ENCODE results near the gene CAP1. TPM values are rescaled to one million over a fixed set of nuclear protein-coding genes. Genes with fewer than 3 reads are reported as not detected.
"Not testable (repeated sequence)": the region's sequence is repeated elsewhere in the genome, so short reads cannot be mapped to it uniquely, and the experiment has no call there.

The CAP1 gene
- polyA plus RNA-seq, 1 donor, result 198 TPM

DNA sequence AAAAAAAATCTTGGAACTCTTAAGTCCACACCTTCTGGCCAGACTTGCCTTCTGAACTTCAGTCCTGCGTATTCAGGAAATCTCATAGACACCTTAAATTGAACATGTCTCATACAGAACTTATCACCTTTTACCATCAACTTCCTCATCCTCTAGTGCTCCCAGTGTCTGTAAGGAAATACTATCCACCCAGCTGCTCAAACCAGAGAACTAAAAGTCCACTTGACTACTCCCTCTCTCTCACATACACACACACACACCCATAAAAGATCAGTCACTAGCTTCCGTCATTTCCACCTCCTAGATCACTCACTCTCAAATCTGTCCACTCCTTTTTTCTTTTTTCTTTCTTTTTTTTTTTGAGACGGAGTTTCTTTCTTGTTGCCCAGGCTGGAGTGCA lies 10.9 kb upstream of the CAP1 start:
- DNase-seq, result peak; percentile 80 to 92
- peak overlapping the region; percentile 77 for H3K27ac ChIP-seq (ENCODE audit: low read length)
- no peaks in the 10 kb centered on the region for H3K27me3 ChIP-seq (ENCODE audit: control insufficient read depth, insufficient read depth, low read length)

DNA sequence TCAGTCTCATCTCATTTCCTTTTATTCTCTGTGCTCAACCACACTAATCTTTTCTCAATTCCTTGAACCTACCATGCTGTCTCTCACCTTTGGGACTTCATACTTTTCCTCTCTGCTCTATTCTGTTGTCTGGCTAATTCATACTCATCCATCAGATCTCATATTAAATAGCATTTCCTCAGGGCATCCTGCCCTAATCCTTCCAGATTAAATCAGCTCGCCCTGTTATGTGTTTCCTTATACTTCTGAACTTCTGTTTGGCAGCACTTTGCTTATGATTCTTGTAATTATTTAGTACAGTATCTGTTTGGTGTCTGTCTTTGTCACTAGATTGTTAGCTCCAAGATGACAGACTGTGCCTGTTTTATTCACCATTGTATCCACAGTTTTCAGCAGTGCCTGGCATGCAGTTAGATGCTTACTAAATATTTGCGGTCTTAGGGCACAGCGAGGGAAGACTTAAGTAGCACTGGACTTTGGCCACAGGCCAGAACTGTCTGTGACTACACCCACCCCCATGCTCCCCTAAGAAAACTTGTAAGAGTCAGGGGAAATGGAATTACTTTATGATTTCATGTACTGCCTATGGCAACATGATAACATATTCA lies 9.9 kb upstream of the CAP1 start:
- WGBS (ENCODE audit: insufficient coverage, low lambda C conversion rate), result 60% methylated on average over 1 of the region's 3 CpGs
- Histone ChIP-seq H3K4me3 (ENCODE audit: low read length) (no peak overlapping the region), H3K9me3 (ENCODE audit: control insufficient read depth, low read depth, low read length) (peaks cover 7% of the 10 kb centered on the region), H3K36me3 (ENCODE audit: control insufficient read depth, insufficient read depth, low read length) (no peaks in the 10 kb centered on the region), H3K4me1 (ENCODE audit: control insufficient read depth, insufficient read depth, low read length) (peaks cover 22% of the 10 kb centered on the region), H3K27ac (ENCODE audit: low read length) (peak overlapping the region; percentile 77), H3K27me3 (ENCODE audit: control insufficient read depth, insufficient read depth, low read length) (no peaks in the 10 kb centered on the region)
- DNase-seq, result peak; percentile 49 to 78

More for the DNA sequence above, 10.9 kb upstream of the CAP1 start:
- H3K36me3 ChIP-seq (ENCODE audit: control insufficient read depth, insufficient read depth, low read length), result no peaks in the 10 kb centered on the region
- no peak overlapping the region for H3K4me3 ChIP-seq (ENCODE audit: low read length)
- peaks cover 22% of the 10 kb centered on the region for H3K4me1 ChIP-seq (ENCODE audit: control insufficient read depth, insufficient read depth, low read length)
- H3K9me3 ChIP-seq (ENCODE audit: control insufficient read depth, low read depth, low read length), result peaks cover 7% of the 10 kb centered on the region
- 17% methylated on average over 1 of the region's 3 CpGs for WGBS (ENCODE audit: insufficient coverage, low lambda C conversion rate)

DNA sequence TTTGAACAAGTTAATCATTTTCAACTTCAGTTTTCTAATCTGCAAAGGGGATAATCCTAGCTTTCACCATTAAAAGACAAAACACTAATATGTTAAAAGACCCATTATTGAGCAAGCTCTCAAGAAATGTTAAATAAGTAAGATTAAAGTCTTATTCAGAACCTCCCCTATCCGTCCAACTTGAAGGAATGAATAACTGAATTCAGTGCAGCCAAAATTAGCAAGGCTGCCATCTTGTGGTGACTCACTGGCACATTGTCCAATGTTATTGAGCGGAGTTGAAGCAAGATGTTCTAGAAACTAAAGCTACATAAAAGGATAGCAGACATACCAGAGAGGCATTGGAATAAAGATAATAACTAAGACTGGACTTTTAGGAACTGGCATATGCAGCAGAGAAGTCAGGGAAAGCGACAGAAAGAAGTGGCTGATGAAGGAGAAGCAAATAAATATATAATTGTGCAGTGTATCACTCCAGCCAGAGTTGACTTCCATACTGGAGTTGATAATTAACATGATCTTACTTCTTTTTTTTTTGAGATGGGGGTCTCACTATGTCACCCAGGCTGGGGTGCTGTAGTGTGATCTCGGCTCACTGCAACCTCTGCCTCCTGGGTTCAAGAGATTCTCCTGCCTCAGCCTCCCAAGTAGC lies 8.2 kb upstream of the CAP1 start:
- peaks cover 22% of the 10 kb centered on the region for H3K4me1 ChIP-seq (ENCODE audit: control insufficient read depth, insufficient read depth, low read length)
- H3K4me3 ChIP-seq (ENCODE audit: low read length), result no peak overlapping the region
- WGBS (ENCODE audit: insufficient coverage, low lambda C conversion rate), result 33% methylated on average over 1 of the region's 4 CpGs
- no peaks in the 10 kb centered on the region for H3K9me3 ChIP-seq (ENCODE audit: control insufficient read depth, low read depth, low read length)
- no peaks in the 10 kb centered on the region for H3K27me3 ChIP-seq (ENCODE audit: control insufficient read depth, insufficient read depth, low read length)
- H3K36me3 ChIP-seq (ENCODE audit: control insufficient read depth, insufficient read depth, low read length), result no peaks in the 10 kb centered on the region
- DNase-seq, result peak; percentile 27 to 69
- peak overlapping the region; percentile 10 for H3K27ac ChIP-seq (ENCODE audit: low read length)

DNA sequence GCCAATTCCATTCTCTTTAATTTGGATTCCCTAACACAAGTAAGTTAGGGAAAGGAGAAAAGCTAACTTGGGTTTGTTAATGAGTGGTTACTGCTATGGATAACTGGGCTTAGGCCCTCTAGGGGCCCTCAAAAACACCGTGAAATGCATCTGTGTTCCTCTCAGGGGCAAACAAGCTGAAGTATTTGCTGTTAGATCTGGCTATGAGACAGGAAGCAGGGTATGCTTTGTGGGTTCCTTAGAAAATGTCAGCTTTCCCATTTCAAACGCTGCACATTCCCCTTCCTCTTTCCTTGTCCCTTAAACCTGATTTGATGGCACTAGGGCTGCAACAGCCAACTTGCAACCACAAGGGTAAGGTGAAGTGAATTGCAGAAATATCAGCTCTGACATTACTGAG lies 5.7 kb upstream of the CAP1 start:
- Histone ChIP-seq H3K36me3 (ENCODE audit: control insufficient read depth, insufficient read depth, low read length) (no peaks in the 10 kb centered on the region), H3K27ac (ENCODE audit: low read length) (no peak overlapping the region), H3K4me1 (ENCODE audit: control insufficient read depth, insufficient read depth, low read length) (peaks cover 31% of the 10 kb centered on the region), H3K9me3 (ENCODE audit: control insufficient read depth, low read depth, low read length) (no peaks in the 10 kb centered on the region), H3K27me3 (ENCODE audit: control insufficient read depth, insufficient read depth, low read length) (no peaks in the 10 kb centered on the region), H3K4me3 (ENCODE audit: low read length) (no peak overlapping the region)
- DNase-seq, result no peak
- no CpG with 5 or more reads among the region's 2 CpGs for WGBS (ENCODE audit: insufficient coverage, low lambda C conversion rate)

DNA sequence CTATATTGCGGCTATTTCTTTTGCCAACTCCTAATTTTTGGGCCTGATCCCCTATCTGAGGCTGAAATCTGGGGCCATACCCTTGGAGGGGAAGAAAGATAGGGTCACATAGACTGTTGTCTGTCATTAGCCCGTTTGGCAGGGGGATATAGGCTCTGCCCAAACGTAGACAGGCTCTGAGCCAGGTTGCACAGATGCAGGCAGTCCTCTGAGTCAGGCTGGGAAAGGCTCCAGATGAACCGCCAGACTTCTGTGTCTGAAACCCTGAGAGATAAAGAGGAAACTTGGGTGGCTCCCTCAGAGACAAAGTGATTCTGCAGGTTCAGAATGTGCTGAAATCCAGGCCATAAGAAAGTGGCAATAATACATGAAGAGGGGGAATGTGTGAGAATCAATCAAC lies 4.0 kb upstream of the CAP1 start:
- Histone ChIP-seq H3K36me3 (ENCODE audit: control insufficient read depth, insufficient read depth, low read length) (no peaks in the 10 kb centered on the region), H3K4me3 (ENCODE audit: low read length) (no peak overlapping the region), H3K9me3 (ENCODE audit: control insufficient read depth, low read depth, low read length) (no peaks in the 10 kb centered on the region), H3K4me1 (ENCODE audit: control insufficient read depth, insufficient read depth, low read length) (peaks cover 14% of the 10 kb centered on the region), H3K27me3 (ENCODE audit: control insufficient read depth, insufficient read depth, low read length) (no peaks in the 10 kb centered on the region), H3K27ac (ENCODE audit: low read length) (no peak overlapping the region)
- WGBS (ENCODE audit: insufficient coverage, low lambda C conversion rate), result no CpG with 5 or more reads among the region's 4 CpGs
- no peak for DNase-seq

DNA sequence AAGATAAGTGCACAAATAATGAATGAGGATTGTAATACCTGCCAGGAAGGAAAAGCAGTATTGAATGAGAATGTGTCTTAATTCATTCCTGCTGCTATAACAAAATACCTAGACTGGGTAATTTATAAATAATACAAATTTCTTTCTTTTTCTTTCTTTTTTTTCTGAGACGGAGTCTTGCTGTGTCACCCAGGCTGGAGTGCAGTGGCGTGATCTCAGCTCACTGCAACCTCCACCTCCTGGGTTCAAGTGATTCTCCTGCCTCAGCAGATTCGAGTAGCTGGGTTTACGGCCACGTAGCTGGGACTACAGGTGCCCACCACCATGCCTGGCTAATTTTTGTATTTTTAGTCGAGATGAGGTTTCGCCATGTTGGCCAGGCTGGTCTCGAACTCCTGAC lies 3.3 kb upstream of the CAP1 start:
- not testable (repeated sequence) for H3K27me3 ChIP-seq (ENCODE audit: control insufficient read depth, insufficient read depth, low read length); H3K4me3 ChIP-seq (ENCODE audit: low read length); DNase-seq; H3K27ac ChIP-seq (ENCODE audit: low read length); H3K36me3 ChIP-seq (ENCODE audit: control insufficient read depth, insufficient read depth, low read length); H3K9me3 ChIP-seq (ENCODE audit: control insufficient read depth, low read depth, low read length)
- WGBS (ENCODE audit: insufficient coverage, low lambda C conversion rate), result no CpG with 5 or more reads among the region's 8 CpGs
- peaks cover 14% of the 10 kb centered on the region for H3K4me1 ChIP-seq (ENCODE audit: control insufficient read depth, insufficient read depth, low read length)

DNA sequence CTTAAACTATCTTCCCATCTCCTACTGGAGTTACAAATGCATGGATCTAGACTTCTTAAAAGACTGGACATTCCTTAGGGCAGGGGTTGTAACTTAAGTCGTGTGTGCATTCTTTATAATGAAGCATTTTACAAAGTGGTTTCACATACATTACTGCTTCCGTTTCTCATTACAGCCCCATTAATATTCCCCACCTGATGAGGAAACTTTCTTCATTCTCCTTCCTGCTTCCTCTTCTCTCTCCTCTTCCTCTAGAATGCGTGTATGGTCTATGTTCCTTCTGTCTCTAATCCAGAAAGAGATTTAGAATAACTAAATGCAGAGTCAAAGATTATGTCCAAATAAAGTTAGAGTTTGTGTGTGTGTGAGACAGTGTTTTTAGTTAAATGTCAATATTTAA lies 1.8 kb upstream of the CAP1 start:
- Histone ChIP-seq H3K27me3 (ENCODE audit: control insufficient read depth, insufficient read depth, low read length) (no peaks in the 10 kb centered on the region), H3K27ac (ENCODE audit: low read length) (peak overlapping the region; percentile 97), H3K4me1 (ENCODE audit: control insufficient read depth, insufficient read depth, low read length) (peaks cover 18% of the 10 kb centered on the region), H3K9me3 (ENCODE audit: control insufficient read depth, low read depth, low read length) (no peaks in the 10 kb centered on the region), H3K36me3 (ENCODE audit: control insufficient read depth, insufficient read depth, low read length) (no peaks in the 10 kb centered on the region), H3K4me3 (ENCODE audit: low read length) (no peak overlapping the region)
- 53% methylated on average over 2 of the region's 3 CpGs for WGBS (ENCODE audit: insufficient coverage, low lambda C conversion rate)
- peak in 1 of 2 donors; percentile 17 for DNase-seq

DNA sequence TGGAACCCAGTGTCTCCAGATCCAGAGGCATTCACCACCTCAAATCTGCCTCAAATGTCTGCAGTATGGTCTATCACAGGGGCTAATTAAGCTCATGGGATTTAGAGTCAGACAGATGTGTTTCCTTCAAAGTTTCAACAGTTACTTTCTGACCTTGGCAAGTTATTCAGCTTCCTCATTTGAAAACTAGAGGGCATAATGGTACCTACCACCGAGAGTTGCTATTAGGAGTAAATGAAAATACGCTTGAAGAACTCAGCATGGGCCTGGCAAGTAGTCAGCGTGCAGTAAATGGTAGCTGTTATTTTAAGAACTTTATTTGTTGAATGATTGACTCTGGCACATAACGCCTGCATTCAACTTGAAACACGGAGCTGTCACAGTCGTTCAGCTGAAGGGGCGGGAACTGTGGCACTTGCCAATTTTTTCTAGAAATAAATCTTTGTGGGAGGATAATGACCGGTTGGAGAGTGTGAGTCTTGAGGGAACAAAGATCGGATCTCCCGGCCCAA lies 1.2 kb upstream of the CAP1 start:
- Histone ChIP-seq H3K27ac (ENCODE audit: low read length) (peak overlapping the region; percentile 97), H3K9me3 (ENCODE audit: control insufficient read depth, low read depth, low read length) (no peaks in the 10 kb centered on the region), H3K27me3 (ENCODE audit: control insufficient read depth, insufficient read depth, low read length) (no peaks in the 10 kb centered on the region), H3K4me1 (ENCODE audit: control insufficient read depth, insufficient read depth, low read length) (peaks cover 18% of the 10 kb centered on the region), H3K36me3 (ENCODE audit: control insufficient read depth, insufficient read depth, low read length) (no peaks in the 10 kb centered on the region), H3K4me3 (ENCODE audit: low read length) (peak overlapping the region; percentile 77)
- 0% methylated on average over 4 of the region's 10 CpGs for WGBS (ENCODE audit: insufficient coverage, low lambda C conversion rate)
- DNase-seq, result peak in 1 of 2 donors; percentile 84

DNA sequence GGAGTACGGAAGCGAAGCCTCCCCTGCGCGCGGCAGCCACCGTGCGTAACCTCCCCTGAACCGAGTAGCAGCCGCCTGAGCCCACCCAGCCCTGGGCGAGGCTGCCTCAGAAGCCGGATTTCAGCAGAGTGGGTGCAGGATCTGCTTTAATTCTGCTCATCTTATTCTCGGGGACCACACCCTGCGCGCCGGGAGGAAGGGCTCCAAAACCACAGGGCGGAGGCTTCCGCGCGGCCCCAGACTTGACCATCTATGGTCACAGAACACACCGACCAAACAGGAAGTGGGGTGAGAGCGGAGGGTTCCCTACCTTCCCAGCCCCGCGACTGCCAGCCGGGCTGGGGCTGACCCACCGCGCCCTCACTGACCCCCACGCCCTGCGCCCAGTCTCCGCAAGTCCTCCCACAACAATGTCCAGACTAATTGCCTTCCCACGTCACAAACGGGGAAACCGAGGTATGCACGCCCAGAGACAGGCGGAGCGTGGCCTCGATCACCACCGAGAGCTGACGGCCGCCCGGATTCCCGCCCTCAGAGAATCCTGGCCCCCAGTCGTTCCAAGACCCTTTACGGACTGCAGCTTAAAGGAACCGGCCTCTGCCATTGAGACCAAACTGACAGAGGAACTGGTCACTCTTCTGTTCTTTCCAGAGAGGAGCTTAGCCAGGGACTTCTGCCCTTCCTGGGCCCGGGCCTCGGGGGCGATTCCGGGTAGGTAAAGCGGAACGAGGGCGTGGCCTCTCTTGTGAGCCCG lies 595 bp upstream of the CAP1 start:
- Histone ChIP-seq H3K27me3 (ENCODE audit: control insufficient read depth, insufficient read depth, low read length) (no peaks in the 10 kb centered on the region), H3K4me3 (ENCODE audit: low read length) (peak overlapping the region; percentile 77), H3K36me3 (ENCODE audit: control insufficient read depth, insufficient read depth, low read length) (no peaks in the 10 kb centered on the region), H3K4me1 (ENCODE audit: control insufficient read depth, insufficient read depth, low read length) (peaks cover 18% of the 10 kb centered on the region), H3K27ac (ENCODE audit: low read length) (peak overlapping the region; percentile 97), H3K9me3 (ENCODE audit: control insufficient read depth, low read depth, low read length) (no peaks in the 10 kb centered on the region)
- WGBS (ENCODE audit: insufficient coverage, low lambda C conversion rate), result no CpG with 5 or more reads among the region's 52 CpGs
- DNase-seq, result peak; percentile 68 to 88

DNA sequence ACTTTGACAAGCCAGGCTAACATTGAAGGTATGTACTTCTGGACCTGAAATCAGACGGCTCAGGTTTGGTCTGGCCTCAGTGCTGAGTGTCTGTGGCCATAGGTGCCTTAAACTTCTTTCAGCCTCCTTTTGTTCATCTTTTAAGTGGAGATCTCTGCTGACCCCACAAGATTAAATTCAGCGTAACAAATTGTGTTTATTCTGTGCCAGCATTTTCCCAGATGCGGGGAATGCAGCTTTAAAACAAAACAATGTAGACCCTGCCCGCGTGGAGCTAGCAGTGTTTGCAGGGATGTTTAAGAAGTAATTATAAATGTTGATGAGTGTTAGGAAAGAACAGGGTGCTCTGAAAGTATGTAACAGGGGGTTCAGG lies 923 bp downstream of the CAP1 start:
- Histone ChIP-seq H3K4me3 (ENCODE audit: low read length) (peak overlapping the region; percentile 77), H3K27me3 (ENCODE audit: control insufficient read depth, insufficient read depth, low read length) (no peaks in the 10 kb centered on the region), H3K36me3 (ENCODE audit: control insufficient read depth, insufficient read depth, low read length) (peaks cover 2% of the 10 kb centered on the region), H3K27ac (ENCODE audit: low read length) (peak overlapping the region; percentile 77), H3K4me1 (ENCODE audit: control insufficient read depth, insufficient read depth, low read length) (peaks cover 18% of the 10 kb centered on the region), H3K9me3 (ENCODE audit: control insufficient read depth, low read depth, low read length) (no peaks in the 10 kb centered on the region)
- no CpG with 5 or more reads among the region's 5 CpGs for WGBS (ENCODE audit: insufficient coverage, low lambda C conversion rate)
- DNase-seq, result no peak

All from large intestine (tissue), 3 donors.